ENCODE results near the gene PCDHB9.

DNA sequence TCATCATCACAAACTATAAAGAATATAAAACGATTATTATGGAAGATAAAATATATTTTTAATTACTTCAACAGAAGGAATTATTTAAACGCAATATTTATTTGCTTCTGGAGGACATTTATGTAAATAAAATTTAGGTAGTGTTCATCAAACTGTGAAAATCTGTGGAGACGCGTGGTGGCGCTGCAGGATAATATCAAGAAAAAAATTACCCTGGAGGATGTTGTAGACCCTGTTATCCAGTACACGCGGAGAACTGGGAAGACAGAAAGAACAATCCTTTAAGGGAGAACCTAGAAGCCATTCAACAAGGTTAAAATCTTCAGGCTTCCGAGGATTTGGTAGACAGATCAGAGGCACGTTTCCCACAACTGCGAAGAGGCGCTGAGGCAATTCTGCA lies 21.5 kb downstream of the PCDHB9 start, which contains the start of gene PCDHB12:
- TF ChIP-seq, protein P1, sequence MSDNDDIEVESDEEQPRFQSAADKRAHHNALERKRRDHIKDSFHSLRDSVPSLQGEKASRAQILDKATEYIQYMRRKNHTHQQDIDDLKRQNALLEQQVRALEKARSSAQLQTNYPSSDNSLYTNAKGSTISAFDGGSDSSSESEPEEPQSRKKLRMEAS (IDR thresholded peaks at IDR 0.05) = no peak
- TF ChIP-seq FOSL1 (IDR thresholded peaks at IDR 0.05; ENCODE audit: insufficient read depth, low read depth, low read length) (no peak), CBX8 (IDR thresholded peaks at IDR 0.05; ENCODE audit: borderline replicate concordance, low read depth, low read length) (no peak), EZH2 (IDR thresholded peaks at IDR 0.05; ENCODE audit: low read depth, low read length, severe bottlenecking) (no peak), SUZ12 (IDR thresholded peaks at IDR 0.05; ENCODE audit: low read length) (no peak), SIX5 (IDR thresholded peaks at IDR 0.05; ENCODE audit: low read depth, low read length) (no peak), NRF1 (IDR thresholded peaks at IDR 0.05; ENCODE audit: low read depth, low read length) (no peak)
- TF ChIP-seq, protein P2, sequence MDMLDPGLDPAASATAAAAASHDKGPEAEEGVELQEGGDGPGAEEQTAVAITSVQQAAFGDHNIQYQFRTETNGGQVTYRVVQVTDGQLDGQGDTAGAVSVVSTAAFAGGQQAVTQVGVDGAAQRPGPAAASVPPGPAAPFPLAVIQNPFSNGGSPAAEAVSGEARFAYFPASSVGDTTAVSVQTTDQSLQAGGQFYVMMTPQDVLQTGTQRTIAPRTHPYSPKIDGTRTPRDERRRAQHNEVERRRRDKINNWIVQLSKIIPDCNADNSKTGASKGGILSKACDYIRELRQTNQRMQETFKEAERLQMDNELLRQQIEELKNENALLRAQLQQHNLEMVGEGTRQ (IDR thresholded peaks at IDR 0.05; ENCODE audit: low read length) = no peak
- TF ChIP-seq, protein P3, sequence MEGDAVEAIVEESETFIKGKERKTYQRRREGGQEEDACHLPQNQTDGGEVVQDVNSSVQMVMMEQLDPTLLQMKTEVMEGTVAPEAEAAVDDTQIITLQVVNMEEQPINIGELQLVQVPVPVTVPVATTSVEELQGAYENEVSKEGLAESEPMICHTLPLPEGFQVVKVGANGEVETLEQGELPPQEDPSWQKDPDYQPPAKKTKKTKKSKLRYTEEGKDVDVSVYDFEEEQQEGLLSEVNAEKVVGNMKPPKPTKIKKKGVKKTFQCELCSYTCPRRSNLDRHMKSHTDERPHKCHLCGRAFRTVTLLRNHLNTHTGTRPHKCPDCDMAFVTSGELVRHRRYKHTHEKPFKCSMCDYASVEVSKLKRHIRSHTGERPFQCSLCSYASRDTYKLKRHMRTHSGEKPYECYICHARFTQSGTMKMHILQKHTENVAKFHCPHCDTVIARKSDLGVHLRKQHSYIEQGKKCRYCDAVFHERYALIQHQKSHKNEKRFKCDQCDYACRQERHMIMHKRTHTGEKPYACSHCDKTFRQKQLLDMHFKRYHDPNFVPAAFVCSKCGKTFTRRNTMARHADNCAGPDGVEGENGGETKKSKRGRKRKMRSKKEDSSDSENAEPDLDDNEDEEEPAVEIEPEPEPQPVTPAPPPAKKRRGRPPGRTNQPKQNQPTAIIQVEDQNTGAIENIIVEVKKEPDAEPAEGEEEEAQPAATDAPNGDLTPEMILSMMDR (IDR thresholded peaks at IDR 0.05; ENCODE audit: control extremely low read depth in 1 of 3, insufficient read depth in 1 of 3, low read depth in 1 of 3, low read length in 3 of 3) = peak in 2 of 3 experiments; percentile 11 to 48; a peak in 3 of 4 replicates
